ENCODE measurements around the gene NAPEPLD. TPM values are rescaled to one million over a fixed set of nuclear protein-coding genes. Genes with fewer than 3 reads are reported as not detected.
"Not testable (repeated sequence)": the region's sequence is repeated elsewhere in the genome, so short reads cannot be mapped to it uniquely, and the experiment has no call there.

The NAPEPLD gene
- total RNA-seq, 3 donors from 2014 or later = 7.2 to 16.5 (median 12.1) TPM

DNA sequence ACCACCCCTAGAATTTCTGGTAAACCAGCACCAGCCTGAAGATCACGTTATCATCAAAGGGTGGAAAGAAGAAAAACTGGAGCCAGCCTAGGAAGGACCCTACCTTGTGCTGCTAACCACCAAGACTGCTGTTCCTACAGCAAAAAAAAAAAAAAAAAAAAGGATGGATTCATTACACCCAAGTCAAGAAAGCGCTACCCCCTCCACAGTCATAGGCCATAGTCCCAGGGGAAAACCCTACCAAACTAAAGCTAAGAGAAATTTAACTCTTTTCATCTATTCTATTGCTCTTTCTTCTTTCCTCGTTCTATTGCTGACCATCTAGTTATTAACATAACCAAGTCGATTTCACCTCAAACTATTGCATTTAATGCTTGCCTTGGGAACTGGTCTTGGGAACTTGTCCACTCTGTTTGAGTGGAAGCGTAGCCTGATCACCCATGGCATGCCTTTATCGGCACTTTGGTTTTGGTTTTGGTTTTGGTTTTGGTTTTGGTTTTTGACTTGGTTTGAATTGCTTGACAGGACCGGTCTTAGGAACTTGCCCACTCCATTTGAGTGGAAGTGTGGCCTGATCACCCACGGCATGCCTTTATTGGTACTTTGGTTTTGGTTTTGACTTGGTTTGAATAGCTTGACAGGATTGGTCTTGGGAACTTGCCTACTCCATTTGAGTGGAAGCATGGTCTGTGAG, 6.6 kb upstream of the NAPEPLD start:
- H3K4me1 ChIP-seq; H3K4me3 ChIP-seq; H3K27me3 ChIP-seq; H3K9me3 ChIP-seq; DNase-seq (ENCODE audit: low spot score in 2 of 2); H3K27ac ChIP-seq; intact Hi-C loops (cut with DNase I; ENCODE audit: low total_unique reads); H3K36me3 ChIP-seq: not testable (repeated sequence)

DNA sequence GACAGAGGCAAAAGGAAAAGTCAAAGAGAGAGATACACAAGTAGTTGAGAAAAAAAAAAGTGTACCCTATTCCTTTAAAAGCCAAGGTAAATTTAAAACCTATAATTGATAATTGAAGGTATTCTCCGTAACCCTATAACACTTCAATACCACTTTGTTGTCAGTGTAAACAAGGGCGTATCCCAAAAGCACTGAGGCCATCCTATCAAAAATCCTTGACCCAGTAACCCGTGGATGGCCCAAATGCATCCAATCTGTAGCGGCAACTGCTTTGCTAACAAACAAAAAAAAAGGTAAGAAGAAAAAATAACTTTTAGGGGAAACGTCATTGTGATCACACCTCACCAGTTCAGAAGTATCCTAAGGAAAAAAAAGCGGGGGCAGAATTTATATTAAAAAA, 5.1 kb upstream of the NAPEPLD start:
- H3K4me1 ChIP-seq = no peaks in the 10 kb centered on the region
- H3K27ac ChIP-seq = no peak overlapping the region
- no peak for DNase-seq (ENCODE audit: low spot score in 2 of 2)
- no peaks in the 10 kb centered on the region for H3K9me3 ChIP-seq
- no peaks in the 10 kb centered on the region for H3K27me3 ChIP-seq
- intact Hi-C loops (cut with DNase I; ENCODE audit: low total_unique reads) = no loop called here
- TF ChIP-seq, protein P1, sequence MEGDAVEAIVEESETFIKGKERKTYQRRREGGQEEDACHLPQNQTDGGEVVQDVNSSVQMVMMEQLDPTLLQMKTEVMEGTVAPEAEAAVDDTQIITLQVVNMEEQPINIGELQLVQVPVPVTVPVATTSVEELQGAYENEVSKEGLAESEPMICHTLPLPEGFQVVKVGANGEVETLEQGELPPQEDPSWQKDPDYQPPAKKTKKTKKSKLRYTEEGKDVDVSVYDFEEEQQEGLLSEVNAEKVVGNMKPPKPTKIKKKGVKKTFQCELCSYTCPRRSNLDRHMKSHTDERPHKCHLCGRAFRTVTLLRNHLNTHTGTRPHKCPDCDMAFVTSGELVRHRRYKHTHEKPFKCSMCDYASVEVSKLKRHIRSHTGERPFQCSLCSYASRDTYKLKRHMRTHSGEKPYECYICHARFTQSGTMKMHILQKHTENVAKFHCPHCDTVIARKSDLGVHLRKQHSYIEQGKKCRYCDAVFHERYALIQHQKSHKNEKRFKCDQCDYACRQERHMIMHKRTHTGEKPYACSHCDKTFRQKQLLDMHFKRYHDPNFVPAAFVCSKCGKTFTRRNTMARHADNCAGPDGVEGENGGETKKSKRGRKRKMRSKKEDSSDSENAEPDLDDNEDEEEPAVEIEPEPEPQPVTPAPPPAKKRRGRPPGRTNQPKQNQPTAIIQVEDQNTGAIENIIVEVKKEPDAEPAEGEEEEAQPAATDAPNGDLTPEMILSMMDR (IDR thresholded peaks at IDR 0.05) = no peak
- TF ChIP-seq POLR2AphosphoS5 (IDR thresholded peaks at IDR 0.05) (no peak), POLR2A (IDR thresholded peaks at IDR 0.05) (no peak)
- no peak overlapping the region for H3K4me3 ChIP-seq
- no peaks in the 10 kb centered on the region for H3K36me3 ChIP-seq

DNA sequence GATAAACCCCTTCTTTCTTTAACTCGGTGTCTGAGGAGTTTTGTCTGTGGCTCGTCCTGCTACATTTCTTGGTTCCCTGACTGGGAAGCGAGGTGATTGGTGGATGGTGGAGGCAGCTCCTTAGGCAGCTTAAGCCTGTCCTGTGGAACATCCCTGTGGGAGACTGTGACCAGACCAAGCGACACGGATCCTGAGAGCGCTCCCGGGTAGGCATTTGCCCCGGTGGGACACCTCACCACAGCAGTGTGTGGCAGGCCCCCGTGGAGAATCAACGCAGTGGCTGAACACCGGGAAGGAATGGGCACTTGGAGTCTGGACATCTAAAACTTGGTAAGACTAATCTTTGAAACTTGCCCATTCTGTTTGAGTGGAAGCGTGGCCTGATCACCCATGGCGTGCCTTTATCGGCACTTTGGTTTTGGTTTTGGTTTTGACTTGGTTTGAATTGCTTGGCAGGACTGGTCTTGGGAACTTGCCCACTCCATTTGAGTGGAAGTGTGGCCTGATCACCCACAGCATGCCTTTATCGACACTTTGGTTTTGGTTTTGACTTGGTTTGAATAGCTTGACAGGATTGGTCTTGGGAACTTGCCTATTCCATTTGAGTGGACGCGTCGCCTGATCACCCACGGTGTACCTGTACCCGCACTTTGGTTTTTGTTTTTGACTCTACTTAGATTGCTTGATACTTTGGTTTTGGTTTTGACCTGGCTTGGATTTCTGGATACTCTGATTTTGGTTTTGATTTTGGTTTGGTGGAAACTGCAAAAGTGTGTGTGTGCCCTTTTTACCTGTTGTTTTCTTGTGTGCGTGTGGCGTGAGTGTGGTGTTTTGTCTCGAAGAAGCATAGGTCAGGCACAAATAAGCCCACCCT, 4.1 kb upstream of the NAPEPLD start:
- intact Hi-C loops (cut with DNase I; ENCODE audit: low total_unique reads); H3K27me3 ChIP-seq; H3K4me1 ChIP-seq; H3K4me3 ChIP-seq; H3K36me3 ChIP-seq; DNase-seq (ENCODE audit: low spot score in 2 of 2); H3K27ac ChIP-seq; H3K9me3 ChIP-seq: not testable (repeated sequence)

DNA sequence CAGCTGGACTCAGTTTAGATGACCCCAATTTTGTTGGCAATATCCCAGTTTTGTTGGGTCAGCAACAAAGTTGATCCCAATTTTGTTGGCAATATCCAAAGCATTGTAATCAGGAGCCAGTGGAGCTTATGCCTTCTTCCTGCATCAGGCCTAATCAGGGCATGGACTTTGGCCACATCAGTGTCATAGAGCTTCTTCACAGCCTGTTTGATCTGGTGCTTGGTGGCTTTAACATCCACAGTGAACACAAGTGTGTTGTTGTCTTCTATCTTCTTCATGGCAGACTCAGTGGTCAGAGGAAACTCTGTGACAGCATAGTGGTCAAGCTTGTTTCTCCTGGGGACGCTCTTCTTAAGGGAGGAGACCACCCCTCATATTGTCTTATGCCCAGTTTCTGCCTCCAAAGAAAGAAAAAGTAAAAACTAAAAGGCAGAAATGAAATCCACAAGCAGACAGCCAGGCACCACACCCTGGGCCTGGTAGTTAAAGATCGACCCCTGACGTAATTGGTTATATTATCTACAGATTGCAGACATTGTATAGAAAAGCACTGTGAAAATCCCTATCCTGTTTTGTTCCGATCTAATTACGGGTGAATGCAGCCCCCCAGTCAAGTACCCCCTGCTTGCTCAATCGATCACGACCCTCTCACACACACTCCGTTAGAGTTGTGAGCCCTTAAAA, 3.2 kb upstream of the NAPEPLD start:
- H3K27me3 ChIP-seq; H3K4me3 ChIP-seq; intact Hi-C loops (cut with DNase I; ENCODE audit: low total_unique reads); DNase-seq (ENCODE audit: low spot score in 2 of 2); H3K36me3 ChIP-seq; H3K4me1 ChIP-seq; H3K27ac ChIP-seq; H3K9me3 ChIP-seq: not testable (repeated sequence)

DNA sequence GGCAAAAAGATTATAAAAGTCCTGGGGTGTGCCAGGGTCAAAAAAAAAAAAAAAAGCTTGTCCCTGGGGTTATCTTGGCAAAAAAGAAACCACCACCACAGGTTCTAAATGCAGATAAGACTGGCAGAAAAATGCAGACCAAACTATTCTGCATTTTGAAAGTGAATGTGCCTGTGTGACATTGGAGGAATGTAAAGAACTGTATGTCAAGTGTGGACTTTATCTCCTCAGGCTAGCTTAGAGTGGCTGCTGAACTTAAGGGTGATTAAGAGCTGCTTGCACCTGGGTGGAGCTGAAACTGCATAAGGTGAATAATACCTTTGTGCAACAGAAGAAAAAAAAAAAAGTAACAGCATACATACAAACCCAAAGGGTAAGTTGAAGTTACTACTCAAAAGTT, 1.3 kb upstream of the NAPEPLD start:
- no peaks in the 10 kb centered on the region for H3K36me3 ChIP-seq
- TF ChIP-seq, protein P1 (IDR thresholded peaks at IDR 0.05) = no peak
- TF ChIP-seq POLR2A (IDR thresholded peaks at IDR 0.05) (no peak), POLR2AphosphoS5 (IDR thresholded peaks at IDR 0.05) (no peak)
- no peaks in the 10 kb centered on the region for H3K27me3 ChIP-seq
- no peak for DNase-seq (ENCODE audit: low spot score in 2 of 2)
- peaks cover 0 to 14% of the 10 kb centered on the region in 2 donors for H3K4me1 ChIP-seq
- no peak overlapping the region for H3K27ac ChIP-seq
- no peak overlapping the region for H3K4me3 ChIP-seq
- intact Hi-C loops (cut with DNase I; ENCODE audit: low total_unique reads) = no loop called here
- no peaks in the 10 kb centered on the region for H3K9me3 ChIP-seq

DNA sequence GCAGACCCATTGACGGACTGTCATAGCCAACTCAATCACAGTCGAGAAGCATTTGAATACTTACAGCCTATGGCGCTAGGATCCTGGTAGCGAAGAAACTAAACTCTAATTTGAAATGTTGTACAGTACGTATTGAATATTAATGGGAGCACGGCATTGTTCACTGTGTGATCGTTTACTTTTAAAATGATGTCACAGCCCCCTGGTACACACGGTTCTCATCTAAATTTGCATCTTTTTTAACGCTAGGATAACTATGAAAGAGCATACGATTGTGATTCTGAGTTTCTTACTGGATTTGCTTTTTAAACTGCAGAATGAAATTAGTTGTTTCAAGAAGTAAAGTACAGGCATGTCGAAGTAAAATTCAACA, 895 bp upstream of the NAPEPLD start:
- TF ChIP-seq, protein P1 (IDR thresholded peaks at IDR 0.05) = no peak
- no peak for TF ChIP-seq POLR2AphosphoS5 (IDR thresholded peaks at IDR 0.05)
- no peak for TF ChIP-seq POLR2A (IDR thresholded peaks at IDR 0.05)
- H3K9me3 ChIP-seq = no peaks in the 10 kb centered on the region
- H3K27ac ChIP-seq = peak overlapping the region; percentile 94
- peak overlapping the region; percentile 77 to 80 (median 78) for H3K4me3 ChIP-seq
- no peaks in the 10 kb centered on the region for H3K27me3 ChIP-seq
- intact Hi-C loops (cut with DNase I; ENCODE audit: low total_unique reads) = no loop called here
- no peaks in the 10 kb centered on the region for H3K36me3 ChIP-seq
- DNase-seq (ENCODE audit: low spot score in 2 of 2) = no peak
- peaks cover 0 to 14% of the 10 kb centered on the region in 2 donors for H3K4me1 ChIP-seq

Measured in breast epithelium (tissue), 4 donors.